GM21619 (cell line): ENCODE data around the gene RBM19.

Experiments used
- ATAC-seq: cut with Tn5 transposase; IDR thresholded peaks from one replicate; pipeline ENCODE4 v1.9.1; 2021; ENCODE audit not compliant: unreplicated experiment

The RBM19 gene

GRCh38 chr12:113861708-113862312, 104.3 kb downstream of the RBM19 start:
- ATAC-seq: no peak

DNA sequence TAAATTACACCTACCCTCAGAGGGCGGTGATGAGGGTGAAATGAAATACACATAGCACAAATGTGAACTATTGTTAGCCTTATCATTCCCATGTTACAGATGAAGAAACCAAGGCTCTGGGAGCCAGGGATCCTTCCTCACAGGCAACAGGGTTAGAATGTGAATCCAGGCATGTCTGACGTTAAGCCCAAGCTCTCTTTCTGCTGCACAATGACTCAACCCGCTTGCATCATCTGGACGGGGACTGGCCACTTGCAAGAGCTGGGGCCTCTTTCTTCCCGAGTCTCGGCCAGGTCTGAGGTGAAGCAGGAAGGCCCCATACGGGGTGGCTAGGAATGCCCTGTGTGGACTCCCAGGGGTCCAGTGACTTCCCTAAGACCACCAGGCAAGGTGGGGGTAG, 105.2 kb downstream of the RBM19 start:
- no peak for ATAC-seq

GRCh38 chr12:113860059-113860820, 105.9 kb downstream of the RBM19 start:
- ATAC-seq: no peak

DNA sequence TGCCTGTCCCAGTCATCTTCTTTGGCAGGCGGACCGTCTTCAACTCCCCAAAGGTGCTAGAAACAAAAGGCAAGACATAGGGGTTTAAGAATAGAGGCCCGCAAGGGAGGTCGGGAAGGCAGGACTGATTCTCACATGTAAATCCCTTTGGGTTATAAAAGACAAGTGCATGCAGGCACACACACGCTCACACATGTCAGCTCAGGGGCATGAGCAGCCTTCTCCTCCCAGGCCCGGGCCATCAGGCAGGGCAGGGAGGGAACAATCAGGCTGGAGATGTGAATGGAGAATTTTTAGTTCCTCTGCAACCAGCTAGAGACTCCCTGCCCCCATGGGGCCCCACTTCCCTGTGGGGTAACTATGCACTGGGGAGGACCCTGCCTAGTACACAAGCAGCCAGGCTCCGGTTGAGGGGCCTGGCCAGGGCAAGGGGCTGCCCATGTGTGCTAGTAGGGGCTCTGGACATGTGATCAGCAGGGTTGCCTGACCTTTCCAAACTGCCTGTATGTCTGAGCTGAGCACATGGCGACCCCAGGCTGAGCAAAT, 107.2 kb downstream of the RBM19 start:
- ATAC-seq: no peak

DNA sequence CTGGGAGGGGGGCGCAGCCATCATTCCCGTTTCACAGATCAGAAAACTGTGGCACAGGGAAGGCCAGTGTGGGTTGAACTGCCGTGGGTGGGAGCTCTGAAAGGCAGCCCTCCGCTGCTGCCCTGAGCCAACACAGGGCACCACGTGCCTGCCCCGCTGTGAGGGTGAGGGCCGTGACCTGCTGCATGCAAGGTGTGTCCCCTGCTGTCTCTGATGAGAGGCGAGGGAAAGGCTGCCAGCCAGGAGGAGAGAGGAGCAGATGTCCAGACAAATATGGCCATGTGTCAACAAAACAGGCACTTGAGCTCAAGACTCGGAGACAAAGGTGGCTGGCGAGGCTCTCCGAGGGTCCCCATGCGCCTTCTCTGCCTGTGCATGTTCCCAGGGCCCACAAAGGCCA, 108.8 kb downstream of the RBM19 start:
- no peak for ATAC-seq

- no peak for ATAC-seq
Observed at GRCh38 chr12:113855998-113856397, 110.1 kb downstream of the RBM19 start.

- ATAC-seq: no peak
Observed at GRCh38 chr12:113854385-113855142, 111.6 kb downstream of the RBM19 start.

DNA sequence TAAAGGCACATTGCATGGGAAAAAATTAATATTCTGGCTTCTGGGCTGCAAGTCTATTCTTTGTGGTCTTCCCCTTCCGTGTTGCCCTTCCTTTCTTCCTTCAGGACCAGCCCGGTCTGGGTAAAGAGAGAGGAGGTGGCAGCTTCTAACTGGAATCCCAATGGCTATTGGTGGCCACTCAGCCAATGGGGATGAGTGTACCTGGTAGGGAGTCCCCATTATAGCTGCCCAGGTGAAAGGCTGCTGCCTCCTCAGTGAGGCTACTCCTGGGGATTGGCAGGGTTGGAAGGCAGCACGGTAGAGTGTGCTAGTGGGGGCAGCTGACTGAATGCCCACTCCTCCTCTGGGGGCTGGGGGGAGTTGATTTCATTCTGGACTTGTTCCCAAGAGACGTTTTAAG, 112.6 kb downstream of the RBM19 start:
- no peak for ATAC-seq

GRCh38 chr12:113852695-113853490, 113.2 kb downstream of the RBM19 start:
- ATAC-seq: no peak

GRCh38 chr12:113852264-113852663, 113.9 kb downstream of the RBM19 start:
- no peak for ATAC-seq

DNA sequence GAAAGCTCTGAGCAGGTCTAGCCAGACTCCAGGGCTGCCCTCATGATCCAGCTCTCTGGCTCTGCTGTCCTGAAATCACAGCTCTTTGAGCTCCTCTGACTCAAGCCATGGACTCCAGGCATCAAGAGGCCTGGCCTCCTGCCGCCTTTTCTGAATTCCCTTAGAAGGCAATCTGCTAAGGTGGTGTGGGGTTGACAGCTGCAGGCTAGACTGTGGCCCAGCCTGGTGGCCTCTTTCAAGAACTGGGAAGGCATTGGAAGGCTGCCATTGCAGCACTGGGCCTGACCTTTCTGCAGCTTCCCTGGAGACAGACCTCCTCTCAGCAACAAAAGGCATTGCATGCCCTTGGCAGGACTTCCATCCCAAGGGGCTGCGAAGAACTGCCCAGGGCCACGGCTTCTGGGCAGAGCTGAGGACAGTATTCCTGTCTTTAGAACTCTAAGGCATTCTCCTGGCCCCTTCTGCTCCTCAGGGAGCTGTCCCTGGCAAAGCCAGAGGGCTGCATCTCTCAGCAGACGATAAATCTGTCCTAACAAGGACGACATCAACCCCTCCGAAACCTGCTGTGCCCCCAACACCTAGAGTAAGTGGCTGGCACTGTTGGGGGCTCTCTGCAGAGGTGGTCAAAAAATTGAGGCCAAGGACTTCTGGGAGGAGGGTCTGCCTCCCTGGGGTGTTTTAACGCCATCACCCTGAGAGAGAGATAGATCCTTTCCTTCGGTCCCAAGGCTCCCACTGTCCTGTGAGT, 115.6 kb downstream of the RBM19 start:
- no peak for ATAC-seq

GRCh38 chr12:113847856-113848255, 118.3 kb downstream of the RBM19 start:
- no peak for ATAC-seq

GRCh38 chr12:113846883-113847755, 119.0 kb downstream of the RBM19 start:
- no peak for ATAC-seq

DNA sequence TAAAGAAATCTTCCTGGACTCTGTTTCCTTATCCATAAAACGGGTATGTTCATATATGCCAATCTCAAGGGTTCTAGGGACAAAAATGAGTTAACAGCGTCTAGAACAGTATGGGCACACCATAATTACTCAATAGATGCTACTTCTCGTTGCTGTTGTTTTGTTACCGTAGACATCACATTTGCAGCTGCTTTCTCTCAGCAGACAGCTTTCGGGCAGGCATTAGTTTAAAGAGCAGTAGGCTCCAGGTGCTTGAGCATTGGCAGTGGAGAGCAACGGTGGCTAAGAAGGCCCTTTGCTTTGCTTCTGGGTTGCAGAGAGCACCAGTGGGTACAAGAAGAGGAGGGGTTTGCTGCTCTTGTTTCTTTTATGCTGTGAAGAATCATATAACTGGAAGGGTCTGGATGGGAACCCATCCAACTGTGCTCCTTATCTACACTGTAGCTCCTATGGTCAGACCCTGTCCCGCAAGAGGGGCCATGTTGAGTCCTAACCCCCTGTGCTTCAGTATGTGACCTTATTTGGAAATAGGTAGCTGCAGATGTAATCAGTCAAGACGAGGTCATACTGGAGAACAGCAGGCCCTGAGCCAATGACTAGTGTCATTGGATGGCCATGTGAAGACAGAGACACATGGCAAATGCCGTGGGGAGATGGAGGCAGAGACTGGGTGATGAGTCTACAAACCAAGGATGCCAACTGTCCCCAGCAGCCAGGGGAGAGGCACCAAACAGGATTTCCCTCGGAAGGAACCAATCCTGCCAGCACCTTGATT, 120.0 kb downstream of the RBM19 start:
- ATAC-seq: no peak

- no peak for ATAC-seq
Observed at GRCh38 chr12:113844495-113845210, 121.5 kb downstream of the RBM19 start.

- no peak for ATAC-seq
Observed at GRCh38 chr12:113842699-113843098, 123.4 kb downstream of the RBM19 start.

- no peak for ATAC-seq
Observed at GRCh38 chr12:113841786-113842185, 124.3 kb downstream of the RBM19 start.
